ENCODE measurements around the gene IMMP2L.
"Not testable (repeated sequence)": the region's sequence is repeated elsewhere in the genome, so short reads cannot be mapped to it uniquely, and the experiment has no call there.

IMMP2L gene
- 7.2 to 12.9 (median 8.1) reads per million in 4 experiments for total RNA-seq

GRCh38 chr7:111561904-111562732 is at the start of gene IMMP2L:
Gene IMMP2L, minus strand, starts transcription at chr7:111562492.
- peak; percentile 82 for DNase-seq

GRCh38 chr7:111609483-111610254 is 47.4 kb upstream of the IMMP2L start:
- not testable (repeated sequence) for DNase-seq

- no peak for DNase-seq
These were observed 45.3 kb upstream of the IMMP2L start for GRCh38 chr7:111607621-111608020.

GRCh38 chr7:111605246-111605645 is 43.0 kb upstream of the IMMP2L start:
- DNase-seq: no peak

- DNase-seq: no peak
These were observed 37.8 kb upstream of the IMMP2L start for GRCh38 chr7:111600091-111600490.

DNA sequence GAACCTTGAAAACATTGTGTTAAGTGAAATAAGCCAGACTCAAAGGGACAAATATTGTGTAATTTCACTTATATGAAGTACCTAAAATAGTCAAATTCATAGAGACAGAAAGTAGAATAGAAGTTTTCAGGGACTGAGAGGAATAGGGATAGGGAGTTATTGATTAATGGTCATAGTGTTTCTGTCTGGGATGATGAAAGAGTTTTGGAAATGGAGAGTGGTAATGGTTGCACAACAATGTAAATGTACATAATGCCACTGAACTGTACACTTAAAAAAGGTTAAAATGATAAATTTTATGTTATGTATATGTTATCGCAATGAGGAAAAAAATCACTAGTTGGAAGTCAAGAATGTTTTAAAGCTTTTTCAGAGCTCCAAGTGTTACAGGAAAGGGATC is 33.5 kb upstream of the IMMP2L start:
- no peak for DNase-seq

- DNase-seq: no peak
These were observed 32.3 kb upstream of the IMMP2L start for GRCh38 chr7:111594602-111595001.

- no peak for DNase-seq
These were observed 31.1 kb upstream of the IMMP2L start for GRCh38 chr7:111593343-111593742.

GRCh38 chr7:111588065-111588433 is 25.8 kb upstream of the IMMP2L start:
- DNase-seq: no peak

DNA sequence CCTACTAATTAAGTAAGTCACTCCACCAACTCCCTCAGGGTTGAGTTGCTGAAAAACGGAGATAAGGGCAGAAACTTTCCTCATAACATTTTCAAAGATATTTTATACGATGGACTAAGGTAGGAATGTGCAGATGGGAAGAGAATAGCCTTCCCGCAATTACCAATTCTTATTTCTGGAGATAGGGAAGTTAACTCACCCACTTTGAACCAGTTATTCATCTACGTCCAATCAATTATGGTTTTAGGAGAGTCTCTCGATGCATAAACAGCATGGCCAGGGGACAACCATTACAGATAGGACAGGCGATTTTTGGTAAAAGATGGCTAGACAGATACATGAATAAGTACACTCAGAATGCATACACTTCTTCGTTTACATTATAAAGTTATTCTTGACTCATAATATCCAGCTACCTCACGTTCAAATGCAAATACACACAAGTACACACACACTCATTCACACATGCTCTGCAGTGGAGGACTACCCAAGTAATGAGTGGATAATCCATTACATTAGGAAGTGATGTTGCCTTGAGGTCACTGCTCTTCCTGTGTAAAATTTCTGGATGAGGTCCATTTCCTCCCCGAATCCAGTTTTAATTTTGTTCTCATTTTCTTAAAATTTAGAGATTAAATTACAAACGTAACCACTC is 25.2 kb upstream of the IMMP2L start:
- DNase-seq: no peak

DNA sequence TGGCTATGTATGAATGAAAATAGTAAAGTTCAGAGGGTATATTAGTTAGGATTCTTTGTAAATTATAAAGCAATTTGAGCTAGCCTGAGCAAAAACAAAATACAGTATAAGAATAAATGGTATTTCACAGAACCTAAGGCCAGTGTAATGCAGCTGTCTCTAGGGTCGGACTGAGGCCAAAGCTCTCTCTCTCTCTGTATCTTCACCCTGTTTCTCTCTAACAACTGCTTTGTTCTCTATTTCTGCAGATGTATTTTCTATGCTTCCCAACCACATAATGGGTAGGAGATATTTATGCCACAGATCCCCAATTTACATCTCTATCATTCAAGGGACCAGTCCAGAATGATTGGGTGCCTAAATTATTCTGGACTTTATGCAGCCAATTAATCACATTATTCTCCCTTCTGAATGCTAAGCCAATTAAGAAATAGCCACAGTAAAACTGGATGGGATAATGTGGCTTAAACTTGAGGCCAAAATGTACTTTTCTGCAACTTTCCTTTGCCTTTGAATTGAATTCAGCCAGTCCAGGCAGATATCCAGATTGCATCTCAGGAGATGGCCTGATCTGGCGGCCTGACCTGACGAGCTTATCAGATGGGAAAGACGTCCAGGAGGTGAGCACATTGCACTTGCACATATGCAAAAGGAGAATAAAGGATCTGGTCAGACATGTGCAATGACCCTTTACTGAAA is 24.6 kb upstream of the IMMP2L start:
- DNase-seq: no peak

- DNase-seq: not testable (repeated sequence)
These were observed 19.6 kb upstream of the IMMP2L start for GRCh38 chr7:111581784-111582488.

GRCh38 chr7:111581207-111581606 is 18.9 kb upstream of the IMMP2L start:
- not testable (repeated sequence) for DNase-seq

DNA sequence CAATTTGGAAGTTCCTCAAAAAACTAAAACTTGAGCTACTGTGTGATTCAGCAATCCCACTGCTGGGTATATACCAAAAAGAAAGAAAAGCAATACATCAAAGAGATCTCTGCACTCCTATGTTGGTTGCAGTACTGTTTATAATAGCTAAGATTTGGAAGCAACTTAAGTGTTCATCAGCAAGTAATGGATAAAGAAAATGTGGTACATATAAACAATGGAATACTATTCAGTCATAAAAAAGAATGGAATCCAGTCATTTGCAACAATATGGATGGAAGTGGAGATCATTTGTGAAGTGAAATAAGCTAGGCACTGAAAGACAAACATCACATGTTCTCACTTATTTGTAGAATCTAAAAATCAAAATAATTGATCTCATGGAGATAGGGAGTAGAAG is 16.5 kb upstream of the IMMP2L start:
- DNase-seq: no peak

GRCh38 chr7:111571720-111572119 is 9.4 kb upstream of the IMMP2L start:
- DNase-seq: no peak

DNA sequence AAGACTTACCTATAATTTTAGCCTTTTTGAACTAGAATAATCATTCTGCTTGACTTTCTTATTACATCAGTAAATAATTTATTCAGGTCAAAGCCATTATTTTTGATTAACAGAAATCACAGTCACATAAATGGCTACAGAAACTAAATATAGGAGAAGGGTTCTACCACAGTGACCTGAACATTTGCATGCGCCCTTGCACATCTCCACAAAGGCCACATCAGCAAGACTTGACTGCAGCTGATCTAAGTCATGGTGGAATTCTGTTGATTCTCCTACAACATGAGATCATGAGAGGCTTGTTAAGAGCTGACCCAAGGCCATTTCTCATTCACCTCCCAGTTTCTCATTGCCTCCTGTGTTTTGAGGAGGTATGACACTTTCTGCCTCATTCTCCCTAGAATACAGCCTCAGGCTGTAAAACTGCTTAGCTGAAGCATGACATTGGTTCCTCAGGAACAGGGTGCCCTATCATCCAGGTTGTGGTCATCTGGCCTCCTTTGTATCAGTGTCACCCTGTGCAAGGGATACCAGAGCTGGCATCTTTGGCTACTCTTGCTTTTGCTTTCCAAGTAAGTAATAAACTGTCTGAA is 6.7 kb upstream of the IMMP2L start:
- no peak for DNase-seq

DNA sequence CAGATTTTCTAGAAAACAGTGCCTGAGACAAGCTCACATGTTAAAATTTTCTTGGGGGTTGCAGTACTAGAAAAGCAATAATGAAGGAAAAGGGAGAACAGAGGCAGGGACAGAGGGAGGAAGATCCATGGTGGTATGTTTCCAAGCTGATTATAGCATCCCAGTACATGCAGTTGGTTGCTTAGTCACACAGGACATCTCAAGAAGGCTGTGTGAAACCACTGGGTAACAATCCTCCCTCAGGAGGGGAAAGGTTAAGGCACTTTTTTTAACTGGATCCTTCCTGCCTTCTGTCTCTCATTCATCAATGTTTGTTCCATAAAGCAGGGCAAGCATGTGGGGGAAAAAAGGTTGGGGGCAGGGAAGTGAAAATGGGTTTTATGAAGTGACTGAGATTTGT is 6.1 kb upstream of the IMMP2L start:
- DNase-seq: no peak

- no peak for DNase-seq
These were observed 1.8 kb upstream of the IMMP2L start for GRCh38 chr7:111564078-111564477.

- DNase-seq: no peak
These were observed 713 bp downstream of the IMMP2L start for GRCh38 chr7:111561654-111561903.

DNA sequence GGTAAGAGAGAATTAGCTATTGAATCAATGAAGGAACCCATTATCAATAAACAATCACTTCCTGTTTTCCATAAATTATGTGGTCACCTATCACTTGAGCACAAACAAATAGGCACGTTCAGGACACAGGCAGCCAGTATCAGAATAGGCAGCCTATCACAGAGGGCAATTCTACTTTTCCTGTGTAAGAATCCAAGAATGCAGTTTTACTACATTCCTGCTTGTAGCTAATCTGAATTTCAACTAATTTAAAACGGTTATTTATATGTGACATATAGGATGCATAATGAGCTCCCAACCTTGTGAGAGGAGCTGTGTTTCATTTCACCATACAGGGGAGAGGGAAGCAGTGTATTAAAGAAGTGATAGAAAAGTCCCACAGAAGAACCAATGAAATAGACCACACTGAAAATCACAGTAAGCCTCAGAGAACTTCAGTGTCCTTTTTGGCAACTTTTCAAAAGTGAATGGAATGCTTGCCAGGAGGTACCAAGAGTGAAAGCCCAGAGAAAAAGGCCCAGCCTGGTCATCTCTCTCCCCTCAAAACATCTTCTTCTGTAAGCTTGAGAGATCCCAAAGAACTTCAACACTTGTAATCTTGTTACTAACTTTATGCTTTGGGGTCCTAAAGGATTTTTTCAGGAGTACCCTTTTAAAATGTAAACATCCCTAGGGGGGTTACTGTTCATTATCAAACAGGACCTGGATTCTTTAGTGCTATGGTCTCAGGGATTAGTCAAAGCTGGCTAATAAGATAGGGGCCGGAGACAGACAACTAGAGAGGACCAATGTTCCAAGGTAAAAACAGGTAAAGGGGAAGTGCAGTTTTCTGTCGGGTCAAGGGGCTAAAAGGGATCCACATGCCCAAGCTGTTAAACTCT is 1.3 kb downstream of the IMMP2L start:
- DNase-seq: no peak

GRCh38 chr7:111558991-111559390 is 3.3 kb downstream of the IMMP2L start:
- DNase-seq: no peak

Data from effector CD8-positive, alpha-beta T cell (primary cell).